ENCODE results near the gene PLPP4.

DNA sequence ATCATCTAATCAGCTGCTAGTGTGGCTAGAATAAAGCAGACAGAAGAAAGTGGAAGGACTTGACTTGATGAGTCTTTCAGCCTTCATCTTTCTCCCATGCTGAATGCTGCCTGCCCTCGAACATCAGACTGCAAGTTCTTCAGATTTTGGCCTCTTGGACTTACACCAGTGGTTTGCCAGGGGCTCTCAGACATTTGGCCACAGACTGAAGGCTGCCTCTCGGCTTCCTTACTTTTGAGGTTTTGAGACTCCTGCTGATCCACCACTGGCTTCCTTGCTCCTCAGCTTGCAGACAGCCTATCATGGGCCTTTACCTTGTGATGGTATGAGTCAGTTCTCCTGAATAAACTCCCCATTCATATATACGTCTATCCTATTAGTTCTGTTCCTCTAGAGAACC lies 26.0 kb downstream of the PLPP4 start:
- TF ChIP-seq, protein P1, sequence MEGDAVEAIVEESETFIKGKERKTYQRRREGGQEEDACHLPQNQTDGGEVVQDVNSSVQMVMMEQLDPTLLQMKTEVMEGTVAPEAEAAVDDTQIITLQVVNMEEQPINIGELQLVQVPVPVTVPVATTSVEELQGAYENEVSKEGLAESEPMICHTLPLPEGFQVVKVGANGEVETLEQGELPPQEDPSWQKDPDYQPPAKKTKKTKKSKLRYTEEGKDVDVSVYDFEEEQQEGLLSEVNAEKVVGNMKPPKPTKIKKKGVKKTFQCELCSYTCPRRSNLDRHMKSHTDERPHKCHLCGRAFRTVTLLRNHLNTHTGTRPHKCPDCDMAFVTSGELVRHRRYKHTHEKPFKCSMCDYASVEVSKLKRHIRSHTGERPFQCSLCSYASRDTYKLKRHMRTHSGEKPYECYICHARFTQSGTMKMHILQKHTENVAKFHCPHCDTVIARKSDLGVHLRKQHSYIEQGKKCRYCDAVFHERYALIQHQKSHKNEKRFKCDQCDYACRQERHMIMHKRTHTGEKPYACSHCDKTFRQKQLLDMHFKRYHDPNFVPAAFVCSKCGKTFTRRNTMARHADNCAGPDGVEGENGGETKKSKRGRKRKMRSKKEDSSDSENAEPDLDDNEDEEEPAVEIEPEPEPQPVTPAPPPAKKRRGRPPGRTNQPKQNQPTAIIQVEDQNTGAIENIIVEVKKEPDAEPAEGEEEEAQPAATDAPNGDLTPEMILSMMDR (IDR thresholded peaks at IDR 0.05 in 2 of 3, conservative IDR thresholded peaks at IDR 0.05 in 1 of 3; ENCODE audit: borderline replicate concordance in 1 of 3, insufficient read depth in 1 of 3, low read depth in 2 of 3, low read length in 2 of 3): no peak
- TF ChIP-seq, protein P2, sequence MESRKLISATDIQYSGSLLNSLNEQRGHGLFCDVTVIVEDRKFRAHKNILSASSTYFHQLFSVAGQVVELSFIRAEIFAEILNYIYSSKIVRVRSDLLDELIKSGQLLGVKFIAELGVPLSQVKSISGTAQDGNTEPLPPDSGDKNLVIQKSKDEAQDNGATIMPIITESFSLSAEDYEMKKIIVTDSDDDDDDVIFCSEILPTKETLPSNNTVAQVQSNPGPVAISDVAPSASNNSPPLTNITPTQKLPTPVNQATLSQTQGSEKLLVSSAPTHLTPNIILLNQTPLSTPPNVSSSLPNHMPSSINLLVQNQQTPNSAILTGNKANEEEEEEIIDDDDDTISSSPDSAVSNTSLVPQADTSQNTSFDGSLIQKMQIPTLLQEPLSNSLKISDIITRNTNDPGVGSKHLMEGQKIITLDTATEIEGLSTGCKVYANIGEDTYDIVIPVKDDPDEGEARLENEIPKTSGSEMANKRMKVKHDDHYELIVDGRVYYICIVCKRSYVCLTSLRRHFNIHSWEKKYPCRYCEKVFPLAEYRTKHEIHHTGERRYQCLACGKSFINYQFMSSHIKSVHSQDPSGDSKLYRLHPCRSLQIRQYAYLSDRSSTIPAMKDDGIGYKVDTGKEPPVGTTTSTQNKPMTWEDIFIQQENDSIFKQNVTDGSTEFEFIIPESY (IDR thresholded peaks at IDR 0.05; ENCODE audit: extremely low read depth, insufficient replicate concordance, low read length): no peak
- TF ChIP-seq ZNF274 (IDR thresholded peaks at IDR 0.05; ENCODE audit: low read depth, low read length) (no peak), POLR2A (IDR thresholded peaks at IDR 0.05; ENCODE audit: borderline replicate concordance, extremely low read depth, insufficient read depth, insufficient read length) (no peak), EZH2 (IDR thresholded peaks at IDR 0.05) (no peak), EGR1 (IDR thresholded peaks at IDR 0.05; ENCODE audit: low read depth) (no peak), EZH2phosphoT487 (IDR thresholded peaks at IDR 0.05; ENCODE audit: borderline replicate concordance) (no peak)
- TF ChIP-seq, protein P3, sequence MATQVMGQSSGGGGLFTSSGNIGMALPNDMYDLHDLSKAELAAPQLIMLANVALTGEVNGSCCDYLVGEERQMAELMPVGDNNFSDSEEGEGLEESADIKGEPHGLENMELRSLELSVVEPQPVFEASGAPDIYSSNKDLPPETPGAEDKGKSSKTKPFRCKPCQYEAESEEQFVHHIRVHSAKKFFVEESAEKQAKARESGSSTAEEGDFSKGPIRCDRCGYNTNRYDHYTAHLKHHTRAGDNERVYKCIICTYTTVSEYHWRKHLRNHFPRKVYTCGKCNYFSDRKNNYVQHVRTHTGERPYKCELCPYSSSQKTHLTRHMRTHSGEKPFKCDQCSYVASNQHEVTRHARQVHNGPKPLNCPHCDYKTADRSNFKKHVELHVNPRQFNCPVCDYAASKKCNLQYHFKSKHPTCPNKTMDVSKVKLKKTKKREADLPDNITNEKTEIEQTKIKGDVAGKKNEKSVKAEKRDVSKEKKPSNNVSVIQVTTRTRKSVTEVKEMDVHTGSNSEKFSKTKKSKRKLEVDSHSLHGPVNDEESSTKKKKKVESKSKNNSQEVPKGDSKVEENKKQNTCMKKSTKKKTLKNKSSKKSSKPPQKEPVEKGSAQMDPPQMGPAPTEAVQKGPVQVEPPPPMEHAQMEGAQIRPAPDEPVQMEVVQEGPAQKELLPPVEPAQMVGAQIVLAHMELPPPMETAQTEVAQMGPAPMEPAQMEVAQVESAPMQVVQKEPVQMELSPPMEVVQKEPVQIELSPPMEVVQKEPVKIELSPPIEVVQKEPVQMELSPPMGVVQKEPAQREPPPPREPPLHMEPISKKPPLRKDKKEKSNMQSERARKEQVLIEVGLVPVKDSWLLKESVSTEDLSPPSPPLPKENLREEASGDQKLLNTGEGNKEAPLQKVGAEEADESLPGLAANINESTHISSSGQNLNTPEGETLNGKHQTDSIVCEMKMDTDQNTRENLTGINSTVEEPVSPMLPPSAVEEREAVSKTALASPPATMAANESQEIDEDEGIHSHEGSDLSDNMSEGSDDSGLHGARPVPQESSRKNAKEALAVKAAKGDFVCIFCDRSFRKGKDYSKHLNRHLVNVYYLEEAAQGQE (IDR thresholded peaks at IDR 0.05; ENCODE audit: low read depth): no peak
